A549 (cell line): ENCODE results near the gene PEAK3. TPM values are rescaled to one million over a fixed set of nuclear protein-coding genes. Genes with fewer than 3 reads are reported as not detected.

Experiments
- ATAC-seq, 2 experiments: fragments of 200-7000 bp in 1 of 2; fragments of >200 bp in 1 of 2; cut with Nextera tagmentation in 1 of 2; cut with Tn5 transposase in 1 of 2; 3 replicates each; pipeline versions ENCODE4 v1.8.0 to v1.9.1; 2018 to 2020; ENCODE audit warnings: mild to moderate bottlenecking in 1 of 2, moderate library complexity in 1 of 2
- CTCF ChIA-PET: fragments of 300-600 bp; sonication (Branson Sonifier 250); formaldehyde crosslinking; extraction: SDS; loops from one replicate; lab custom pipeline; 2021; ENCODE audit warnings: antibody characterized with exemption, inconsistent platforms; lab: Yijun Ruan, JAX
- POLR2A ChIA-PET: fragments of 350-600 bp; formaldehyde crosslinking; extraction: SDS; loops from one replicate; lab custom pipeline; 2021; ENCODE audit warnings: antibody characterized with exemption, inconsistent platforms; lab: Yijun Ruan, JAX
- DNase-seq, 2 experiments: peaks; one replicate each; pipeline versions ENCODE4 v3.0.0 to v3.0.0-alpha.2; 2011 to 2016; ENCODE audit warnings: low read depth in 1 of 2, low spot score in 1 of 2
- FAIRE-seq: peaks from 2 replicates; lab custom pipeline; 2011; peaks lifted over from hg19 to GRCh38; lab: Jason Lieb, UNC
- H3K27ac ChIP-seq, 2 experiments: fragments of >200 bp; sonication (Bioruptor Twin); formaldehyde crosslinking; 3 replicates each; pipeline ENCODE4 v1.5.1; 2016 to 2017
- H3K4me1 ChIP-seq: fragments of >200 bp; sonication (Bioruptor Twin); formaldehyde crosslinking; 3 replicates; pipeline ENCODE4 v1.6.1; 2016
- H3K4me2 ChIP-seq: fragments of >200 bp; sonication (Bioruptor Twin); formaldehyde crosslinking; 3 replicates; pipeline ENCODE4 v1.6.1; 2016
- H3K4me3 ChIP-seq: fragments of >200 bp; sonication (Bioruptor Twin); formaldehyde crosslinking; 3 replicates; pipeline ENCODE4 v1.5.1; 2016
- H3K9me3 ChIP-seq: fragments of >200 bp; sonication (Bioruptor Twin); formaldehyde crosslinking; 3 replicates; pipeline ENCODE4 v1.6.1; 2016
- BHLHE40 ChIP-seq: IDR thresholded peaks from 2 replicates; pipeline ENCODE4 v1.6.1; 2012; ENCODE audit warnings: low read depth, low read length, inconsistent platforms
- CBX2 ChIP-seq: fragments of 200-600 bp; sonication (generic); IDR thresholded peaks from 2 replicates; pipeline ENCODE4 v1.6.1; 2016; ENCODE audit warnings: low read depth, mild to moderate bottlenecking, borderline replicate concordance
- CHD2 ChIP-seq: fragments of 150-350 bp; IDR thresholded peaks from 2 replicates; pipeline ENCODE4 v1.6.1; 2014; ENCODE audit warnings: low read length; ENCODE audit not compliant: partially characterized antibody
- E2F6 ChIP-seq: IDR thresholded peaks from 2 replicates; pipeline ENCODE4 v1.6.1; 2012; ENCODE audit warnings: low read depth, borderline replicate concordance
- EHF ChIP-seq: fragments of 250-450 bp; sonication (Bioruptor Pico); IDR thresholded peaks from 2 replicates; pipeline ENCODE4 v1.5.0; 2020; ENCODE audit warnings: mild to moderate bottlenecking
- EHMT2 ChIP-seq: fragments of 200-600 bp; sonication (generic); IDR thresholded peaks from 2 replicates; pipeline ENCODE4 v1.6.1; 2016; ENCODE audit warnings: antibody characterized with exemption, low read depth, mild to moderate bottlenecking, moderate library complexity
- EP300 ChIP-seq, 2 experiments: fragments of >200 bp; sonication (Bioruptor Twin); formaldehyde crosslinking; IDR thresholded peaks; 2 replicates in 1 of 2; 3 replicates in 1 of 2; pipeline ENCODE4 v1.6.1; 2016 to 2017
- ESRRA ChIP-seq: fragments of 150-350 bp; IDR thresholded peaks from 2 replicates; pipeline ENCODE4 v1.6.1; 2014; ENCODE audit warnings: mild to moderate bottlenecking, low read length, borderline replicate concordance
- FOSB ChIP-seq: fragments of 250-450 bp; sonication (Bioruptor Pico); IDR thresholded peaks from 2 replicates; pipeline ENCODE4 v1.5.0; 2020; ENCODE audit warnings: mild to moderate bottlenecking, moderate library complexity
- FOXS1 ChIP-seq: fragments of 250-450 bp; sonication (Bioruptor Pico); IDR thresholded peaks from 2 replicates; pipeline ENCODE4 v1.5.0; 2020; ENCODE audit warnings: mild to moderate bottlenecking, moderate library complexity
- HDAC2 ChIP-seq: fragments of 200-600 bp; sonication (generic); IDR thresholded peaks from 2 replicates; pipeline ENCODE4 v1.6.1; 2016
- HEYL ChIP-seq: fragments of 250-450 bp; sonication (Bioruptor Pico); IDR thresholded peaks from 2 replicates; pipeline ENCODE4 v1.8.0; 2021; ENCODE audit warnings: mild to moderate bottlenecking, moderate library complexity
- HOXB13 ChIP-seq: fragments of 250-450 bp; sonication (Bioruptor Pico); IDR thresholded peaks from 2 replicates; pipeline ENCODE4 v1.5.0; 2020; ENCODE audit warnings: low read depth, mild to moderate bottlenecking, moderate library complexity
- HOXB5 ChIP-seq: fragments of 250-450 bp; sonication (Bioruptor Pico); IDR thresholded peaks from 2 replicates; pipeline ENCODE4 v1.5.0; 2020; ENCODE audit warnings: mild to moderate bottlenecking, moderate library complexity
- JUN ChIP-seq, 2 experiments: fragments of >200 bp; sonication (Bioruptor Twin); formaldehyde crosslinking; IDR thresholded peaks; 2 replicates in 1 of 2; 3 replicates in 1 of 2; pipeline ENCODE4 v1.6.1; 2016 to 2017
- JUNB ChIP-seq: fragments of >200 bp; sonication (Bioruptor Twin); formaldehyde crosslinking; IDR thresholded peaks from 2 replicates; pipeline ENCODE4 v1.6.1; 2016
- KDM1A ChIP-seq: fragments of 200-600 bp; sonication (generic); IDR thresholded peaks from 2 replicates; pipeline ENCODE4 v1.6.1; 2016; ENCODE audit warnings: low read depth, mild to moderate bottlenecking
- KDM5A ChIP-seq: fragments of 200-600 bp; sonication (generic); IDR thresholded peaks from 2 replicates; pipeline ENCODE4 v1.6.1; 2016; ENCODE audit warnings: antibody characterized with exemption, mild to moderate bottlenecking
- MAFK ChIP-seq: fragments of 450-650 bp; IDR thresholded peaks from 2 replicates; pipeline ENCODE4 v1.6.1; 2014; ENCODE audit not compliant: partially characterized antibody
- MAZ ChIP-seq: fragments of 150-350 bp; IDR thresholded peaks from 2 replicates; pipeline ENCODE4 v1.6.1; 2014; ENCODE audit warnings: antibody characterized with exemption, low read depth, low read length, borderline replicate concordance
- NPAS2 ChIP-seq: fragments of 250-450 bp; sonication (Bioruptor Pico); IDR thresholded peaks from 2 replicates; pipeline ENCODE4 v1.8.0; 2022; ENCODE audit warnings: mild to moderate bottlenecking, moderate library complexity, borderline replicate concordance
- PHF8 ChIP-seq: fragments of 200-600 bp; sonication (generic); IDR thresholded peaks from 2 replicates; pipeline ENCODE4 v1.6.1; 2016; ENCODE audit warnings: low read depth, mild to moderate bottlenecking, antibody characterized with exemption, moderate library complexity, borderline replicate concordance
- POLR2A ChIP-seq: IDR thresholded peaks from 2 replicates; pipeline ENCODE4 v1.6.1; 2012; ENCODE audit warnings: mild to moderate bottlenecking, low read length
- POLR2AphosphoS2 ChIP-seq: conservative IDR thresholded peaks from 2 replicates; pipeline ENCODE4 v1.6.1; 2012; ENCODE audit warnings: low read length, improper control_type of control experiment, inconsistent platforms
- RAD21 ChIP-seq, 2 experiments: fragments of >200 bp in 1 of 2; sonication (Bioruptor Twin) in 1 of 2; formaldehyde crosslinking in 1 of 2; IDR thresholded peaks in 1 of 2; conservative IDR thresholded peaks in 1 of 2; 2 replicates in 1 of 2; 3 replicates in 1 of 2; pipeline ENCODE4 v1.6.1; 2012 to 2018; ENCODE audit warnings: inconsistent platforms in 1 of 2
- RNF2 ChIP-seq: fragments of 200-600 bp; sonication (generic); IDR thresholded peaks from 2 replicates; pipeline ENCODE4 v1.6.1; 2016; ENCODE audit warnings: low read depth, mild to moderate bottlenecking, antibody characterized with exemption, moderate library complexity, borderline replicate concordance
- TFCP2L1 ChIP-seq: fragments of 250-450 bp; sonication (Bioruptor Pico); IDR thresholded peaks from 2 replicates; pipeline ENCODE4 v1.5.0; 2021; ENCODE audit warnings: mild to moderate bottlenecking
- ZSCAN20 ChIP-seq: fragments of 250-450 bp; sonication (Bioruptor Pico); IDR thresholded peaks from 2 replicates; pipeline ENCODE4 v1.8.0; 2022; ENCODE audit warnings: mild to moderate bottlenecking, moderate library complexity
- WGBS: methylation state at CpG from one replicate; pipeline ENCODE4 v1.1.6; 2017; ENCODE audit errors: missing lambda C conversion rate; 5-methylcytosine and 5-hydroxymethylcytosine counted together
- polyA plus RNA-seq, 4 experiments: library from polyadenylated mRNA; depleted of rRNA in 3 of 4; stranded (reverse); fragments of >200 nt; fragmentation: RNase III in 1 of 4; extraction: RNeasy Plus Mini Kit Qiagen cat#74134 plus additional on column Dnase treatment in 1 of 4; gene quantifications; 2 replicates in 3 of 4; 3 replicates in 1 of 4; pipeline ENCODE4 v1.2.3, GENCODE V29; 2011 to 2017
- TF ChIP-seq, protein P1 (sequence below): fragments of 150-350 bp; IDR thresholded peaks from 2 replicates; pipeline ENCODE4 v1.6.1; 2014; ENCODE audit warnings: low read depth, mild to moderate bottlenecking, low read length
- TF ChIP-seq, protein P2 (sequence below): fragments of >200 bp; sonication (Bioruptor Twin); formaldehyde crosslinking; IDR thresholded peaks from 3 replicates; pipeline ENCODE4 v1.6.1; 2016
- TF ChIP-seq, protein P3 (sequence below): IDR thresholded peaks from 2 replicates; pipeline ENCODE4 v1.6.1; 2012

The PEAK3 gene
- polyA plus RNA-seq, 2 of the 4 experiments (the other 2 are of a cell fraction): not detected

DNA sequence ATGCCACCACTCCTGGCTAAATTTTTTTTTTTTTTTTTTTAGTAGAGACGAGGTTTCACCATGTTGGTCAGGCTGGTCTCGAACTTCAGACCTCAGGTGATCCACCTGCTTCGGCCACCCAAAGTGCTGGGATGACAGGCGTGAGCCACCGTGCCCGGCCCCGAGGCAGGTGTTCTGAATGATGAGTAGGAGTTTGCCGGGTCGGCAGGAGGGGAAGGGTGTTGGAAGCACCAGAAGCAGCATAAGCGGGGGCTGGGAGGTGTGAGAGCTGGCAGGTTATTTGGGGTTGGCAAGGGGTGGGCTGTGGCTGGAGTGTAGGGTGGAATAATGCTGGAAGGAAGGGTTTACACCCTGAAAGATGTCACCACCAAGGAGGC is 48.3 kb upstream of the PEAK3 start:
- no peak for ATAC-seq
- ChIA-PET POLR2A (no interaction called here), CTCF (interaction anchor here (0.6 kb wide), 3 partner anchors 63 to 318 kb away, joined by 3 to 4 read pairs (median 3); no protein-coding TSS in a partner anchor)
- H3K9me3 ChIP-seq: no peaks in the 10 kb centered on the region
- H3K4me3 ChIP-seq: no peak overlapping the region
- FAIRE-seq: no peak
- peaks cover 28% of the 10 kb centered on the region for H3K4me1 ChIP-seq
- H3K4me2 ChIP-seq: peak overlapping the region; percentile 100
- peak overlapping the region in 1 of 2 experiments; percentile 69; a peak in 3 of 6 replicates for H3K27ac ChIP-seq
- DNase-seq: no peak
- TF ChIP-seq ESRRA: no peak
- no peak for TF ChIP-seq POLR2AphosphoS2
- no peak for TF ChIP-seq TFCP2L1 (CRISPR knock-in tag)
- no peak for TF ChIP-seq RAD21 (conservative IDR thresholded peaks at IDR 0.05 in 1 of 2, IDR thresholded peaks at IDR 0.05 in 1 of 2)
- no peak for TF ChIP-seq RNF2
- no peak for TF ChIP-seq HEYL
- no peak for TF ChIP-seq EP300 (IDR thresholded peaks at IDR 0.05)
- TF ChIP-seq HOXB13 (CRISPR knock-in tag): no peak
- no peak for TF ChIP-seq HOXB5 (CRISPR knock-in tag)
- TF ChIP-seq, all 56 proteins: peak for 0
- 50% methylated on average over 2 of the region's 10 CpGs for WGBS

GRCh38 chr19:2329501-2329916 is 47.5 kb upstream of the PEAK3 start:
- TF ChIP-seq EHF (CRISPR knock-in tag) (no peak), E2F6 (no peak), CBX2 (no peak), KDM1A (no peak), FOXS1 (CRISPR knock-in tag) (no peak), MAZ (no peak), JUNB (no peak), MAFK (no peak)
- no peaks in the 10 kb centered on the region for H3K9me3 ChIP-seq
- no peak for DNase-seq
- peak overlapping the region; percentile 100 for H3K4me2 ChIP-seq
- FAIRE-seq: no peak
- ATAC-seq: no peak
- 67% methylated on average over 11 of the region's 13 CpGs for WGBS
- CTCF ChIA-PET: interaction anchor here (0.6 kb wide), 3 partner anchors 63 to 318 kb away, joined by 3 to 4 read pairs (median 3); no protein-coding TSS in a partner anchor
- POLR2A ChIA-PET: no interaction called here
- H3K4me3 ChIP-seq: peak overlapping the region; percentile 100
- peaks cover 28% of the 10 kb centered on the region for H3K4me1 ChIP-seq
- H3K27ac ChIP-seq: peak overlapping the region; percentile 98 to 99

GRCh38 chr19:2329149-2329478 is 47.1 kb upstream of the PEAK3 start:
- CTCF ChIA-PET: no interaction called here
- H3K27ac ChIP-seq: peak overlapping the region; percentile 98 to 99

GRCh38 chr19:2328401-2329148 is 46.6 kb upstream of the PEAK3 start, which contains the start of the genes LSM7 and SPPL2B:
Gene LSM7 (minus strand): TSS chr19:2328586. CDS start chr19:2328566, 20 bp downstream.
Gene SPPL2B (plus strand): TSS chr19:2328684. CDS start chr19:2328710, 26 bp downstream.
- H3K4me3 ChIP-seq: peak within 1 kb of the TSS; percentile 100
- CTCF ChIA-PET: interaction anchor here (0.7 kb wide), 1 partner anchor 308 kb away, joined by 3 read pairs; no protein-coding TSS in a partner anchor
- 2% methylated on average over 10 of the region's 89 CpGs for WGBS
- peak within 1 kb of the TSS; percentile 100 for H3K4me2 ChIP-seq
- POLR2A ChIA-PET: no interaction called here
- peak; percentile 84 to 87 for DNase-seq
- ATAC-seq: peak; percentile 80 to 89
- H3K9me3 ChIP-seq: no peaks in the 10 kb centered on the region
- H3K27ac ChIP-seq: peak within 1 kb of the TSS; percentile 98 to 99
- H3K4me1 ChIP-seq: peaks cover 28% of the 10 kb centered on the region
- FAIRE-seq: no peak
- TF ChIP-seq POLR2AphosphoS2: no peak
- no peak for TF ChIP-seq BHLHE40
- TF ChIP-seq POLR2A: peak; percentile 77
- TF ChIP-seq KDM5A: peak; percentile 75
- peak; percentile 71; the same call in 1 of the 2 replicates for TF ChIP-seq PHF8
- TF ChIP-seq JUN (IDR thresholded peaks at IDR 0.05): peak in 1 of 2 experiments; percentile 61; a peak in 2 of 5 replicates
- no peak for TF ChIP-seq ZSCAN20 (CRISPR knock-in tag)
- TF ChIP-seq, protein P1, sequence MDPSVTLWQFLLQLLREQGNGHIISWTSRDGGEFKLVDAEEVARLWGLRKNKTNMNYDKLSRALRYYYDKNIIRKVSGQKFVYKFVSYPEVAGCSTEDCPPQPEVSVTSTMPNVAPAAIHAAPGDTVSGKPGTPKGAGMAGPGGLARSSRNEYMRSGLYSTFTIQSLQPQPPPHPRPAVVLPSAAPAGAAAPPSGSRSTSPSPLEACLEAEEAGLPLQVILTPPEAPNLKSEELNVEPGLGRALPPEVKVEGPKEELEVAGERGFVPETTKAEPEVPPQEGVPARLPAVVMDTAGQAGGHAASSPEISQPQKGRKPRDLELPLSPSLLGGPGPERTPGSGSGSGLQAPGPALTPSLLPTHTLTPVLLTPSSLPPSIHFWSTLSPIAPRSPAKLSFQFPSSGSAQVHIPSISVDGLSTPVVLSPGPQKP: no peak
- TF ChIP-seq, protein P2, sequence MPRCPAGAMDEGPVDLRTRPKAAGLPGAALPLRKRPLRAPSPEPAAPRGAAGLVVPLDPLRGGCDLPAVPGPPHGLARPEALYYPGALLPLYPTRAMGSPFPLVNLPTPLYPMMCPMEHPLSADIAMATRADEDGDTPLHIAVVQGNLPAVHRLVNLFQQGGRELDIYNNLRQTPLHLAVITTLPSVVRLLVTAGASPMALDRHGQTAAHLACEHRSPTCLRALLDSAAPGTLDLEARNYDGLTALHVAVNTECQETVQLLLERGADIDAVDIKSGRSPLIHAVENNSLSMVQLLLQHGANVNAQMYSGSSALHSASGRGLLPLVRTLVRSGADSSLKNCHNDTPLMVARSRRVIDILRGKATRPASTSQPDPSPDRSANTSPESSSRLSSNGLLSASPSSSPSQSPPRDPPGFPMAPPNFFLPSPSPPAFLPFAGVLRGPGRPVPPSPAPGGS: 0 out of 3 replicates have a peak, but pooled peaks have one; percentile 39
- TF ChIP-seq, protein P3, sequence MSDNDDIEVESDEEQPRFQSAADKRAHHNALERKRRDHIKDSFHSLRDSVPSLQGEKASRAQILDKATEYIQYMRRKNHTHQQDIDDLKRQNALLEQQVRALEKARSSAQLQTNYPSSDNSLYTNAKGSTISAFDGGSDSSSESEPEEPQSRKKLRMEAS: peak; percentile 74

More at GRCh38 chr19:2329149-2329478, 47.1 kb upstream of the PEAK3 start:
- ATAC-seq: no peak
- TF ChIP-seq JUNB: no peak
- TF ChIP-seq HEYL: no peak
- no peak for TF ChIP-seq JUN (IDR thresholded peaks at IDR 0.05)
- no peak for TF ChIP-seq FOSB (CRISPR knock-in tag)
- no peak for TF ChIP-seq CBX2
- TF ChIP-seq CHD2: no peak
- TF ChIP-seq EHMT2: no peak
- no peak for TF ChIP-seq HDAC2
- no peak for TF ChIP-seq MAZ
- TF ChIP-seq HOXB5 (CRISPR knock-in tag): no peak
- no peak for TF ChIP-seq NPAS2 (CRISPR knock-in tag)
- TF ChIP-seq, all 56 proteins: peak for 0
- Histone ChIP-seq H3K4me1 (peaks cover 28% of the 10 kb centered on the region), H3K4me3 (peak overlapping the region; percentile 100), H3K4me2 (peak overlapping the region; percentile 100), H3K9me3 (no peaks in the 10 kb centered on the region)
- DNase-seq: no peak
- POLR2A ChIA-PET: no interaction called here
- 9% methylated on average over 10 of the region's 16 CpGs for WGBS
- no peak for FAIRE-seq
